Ishikawa (cell line): ENCODE measurements around the gene IL17RA.

Source experiments
- CEBPB ChIP-seq: IDR thresholded peaks from 2 replicates; pipeline ENCODE4 v1.6.1; 2012
- EGR1 ChIP-seq: IDR thresholded peaks from 2 replicates; pipeline ENCODE4 v1.6.1; 2012
- EP300 ChIP-seq: IDR thresholded peaks from 2 replicates; pipeline ENCODE4 v1.6.1; 2012; ENCODE audit warnings: borderline replicate concordance
- FOXM1 ChIP-seq: IDR thresholded peaks from 2 replicates; pipeline ENCODE4 v1.6.1; 2012; ENCODE audit warnings: low read depth, borderline replicate concordance
- RAD21 ChIP-seq: IDR thresholded peaks from 2 replicates; pipeline ENCODE4 v1.6.1; 2012; ENCODE audit warnings: low read depth
- TAF1 ChIP-seq: IDR thresholded peaks from 2 replicates; pipeline ENCODE4 v1.6.1; 2012; ENCODE audit warnings: low read depth, mild to moderate bottlenecking
- TCF12 ChIP-seq: IDR thresholded peaks from 2 replicates; pipeline ENCODE4 v1.6.1; 2012; ENCODE audit warnings: low read depth
- TEAD4 ChIP-seq: IDR thresholded peaks from 2 replicates; pipeline ENCODE4 v1.6.1; 2012
- YY1 ChIP-seq: IDR thresholded peaks from 2 replicates; pipeline ENCODE4 v1.6.1; 2012; ENCODE audit warnings: low read depth
- ZBTB7A ChIP-seq: IDR thresholded peaks from 2 replicates; pipeline ENCODE4 v1.6.1; 2012; ENCODE audit warnings: low read depth
- TF ChIP-seq, protein P1 (sequence below): IDR thresholded peaks from 2 replicates; pipeline ENCODE4 v1.6.1; 2012
- TF ChIP-seq, protein P2 (sequence below): IDR thresholded peaks from 2 replicates; pipeline ENCODE4 v1.6.1; 2012; ENCODE audit warnings: low read depth, mild to moderate bottlenecking
- TF ChIP-seq, protein P3 (sequence below): IDR thresholded peaks from 2 replicates; pipeline ENCODE4 v1.6.1; 2012

GRCh38 chr22:17108256-17109112, 23.7 kb downstream of the IL17RA start:
- TF ChIP-seq EGR1 (no peak), RAD21 (no peak), EP300 (no peak), YY1 (no peak), TEAD4 (no peak), ZBTB7A (no peak), FOXM1 (no peak), CEBPB (no peak), TCF12 (no peak), TAF1 (no peak)
- TF ChIP-seq, protein P1, sequence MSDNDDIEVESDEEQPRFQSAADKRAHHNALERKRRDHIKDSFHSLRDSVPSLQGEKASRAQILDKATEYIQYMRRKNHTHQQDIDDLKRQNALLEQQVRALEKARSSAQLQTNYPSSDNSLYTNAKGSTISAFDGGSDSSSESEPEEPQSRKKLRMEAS, result no peak
- TF ChIP-seq, protein P2, sequence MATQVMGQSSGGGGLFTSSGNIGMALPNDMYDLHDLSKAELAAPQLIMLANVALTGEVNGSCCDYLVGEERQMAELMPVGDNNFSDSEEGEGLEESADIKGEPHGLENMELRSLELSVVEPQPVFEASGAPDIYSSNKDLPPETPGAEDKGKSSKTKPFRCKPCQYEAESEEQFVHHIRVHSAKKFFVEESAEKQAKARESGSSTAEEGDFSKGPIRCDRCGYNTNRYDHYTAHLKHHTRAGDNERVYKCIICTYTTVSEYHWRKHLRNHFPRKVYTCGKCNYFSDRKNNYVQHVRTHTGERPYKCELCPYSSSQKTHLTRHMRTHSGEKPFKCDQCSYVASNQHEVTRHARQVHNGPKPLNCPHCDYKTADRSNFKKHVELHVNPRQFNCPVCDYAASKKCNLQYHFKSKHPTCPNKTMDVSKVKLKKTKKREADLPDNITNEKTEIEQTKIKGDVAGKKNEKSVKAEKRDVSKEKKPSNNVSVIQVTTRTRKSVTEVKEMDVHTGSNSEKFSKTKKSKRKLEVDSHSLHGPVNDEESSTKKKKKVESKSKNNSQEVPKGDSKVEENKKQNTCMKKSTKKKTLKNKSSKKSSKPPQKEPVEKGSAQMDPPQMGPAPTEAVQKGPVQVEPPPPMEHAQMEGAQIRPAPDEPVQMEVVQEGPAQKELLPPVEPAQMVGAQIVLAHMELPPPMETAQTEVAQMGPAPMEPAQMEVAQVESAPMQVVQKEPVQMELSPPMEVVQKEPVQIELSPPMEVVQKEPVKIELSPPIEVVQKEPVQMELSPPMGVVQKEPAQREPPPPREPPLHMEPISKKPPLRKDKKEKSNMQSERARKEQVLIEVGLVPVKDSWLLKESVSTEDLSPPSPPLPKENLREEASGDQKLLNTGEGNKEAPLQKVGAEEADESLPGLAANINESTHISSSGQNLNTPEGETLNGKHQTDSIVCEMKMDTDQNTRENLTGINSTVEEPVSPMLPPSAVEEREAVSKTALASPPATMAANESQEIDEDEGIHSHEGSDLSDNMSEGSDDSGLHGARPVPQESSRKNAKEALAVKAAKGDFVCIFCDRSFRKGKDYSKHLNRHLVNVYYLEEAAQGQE, result no peak
- TF ChIP-seq, protein P3, sequence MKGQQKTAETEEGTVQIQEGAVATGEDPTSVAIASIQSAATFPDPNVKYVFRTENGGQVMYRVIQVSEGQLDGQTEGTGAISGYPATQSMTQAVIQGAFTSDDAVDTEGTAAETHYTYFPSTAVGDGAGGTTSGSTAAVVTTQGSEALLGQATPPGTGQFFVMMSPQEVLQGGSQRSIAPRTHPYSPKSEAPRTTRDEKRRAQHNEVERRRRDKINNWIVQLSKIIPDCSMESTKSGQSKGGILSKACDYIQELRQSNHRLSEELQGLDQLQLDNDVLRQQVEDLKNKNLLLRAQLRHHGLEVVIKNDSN, result no peak
